Stimulated activated CD4-positive, alpha-beta T cell treated with anti-CD3 and anti-CD28 coated beads, Interleukin-4, amount 100 ng/mL, for 4 hours (primary cell): ENCODE data around the gene HIVEP3.

Experiments
- DNase-seq, 2 experiments: peaks; one replicate each; pipeline ENCODE4 v3.0.0-alpha.2; 2020

The HIVEP3 gene

DNA sequence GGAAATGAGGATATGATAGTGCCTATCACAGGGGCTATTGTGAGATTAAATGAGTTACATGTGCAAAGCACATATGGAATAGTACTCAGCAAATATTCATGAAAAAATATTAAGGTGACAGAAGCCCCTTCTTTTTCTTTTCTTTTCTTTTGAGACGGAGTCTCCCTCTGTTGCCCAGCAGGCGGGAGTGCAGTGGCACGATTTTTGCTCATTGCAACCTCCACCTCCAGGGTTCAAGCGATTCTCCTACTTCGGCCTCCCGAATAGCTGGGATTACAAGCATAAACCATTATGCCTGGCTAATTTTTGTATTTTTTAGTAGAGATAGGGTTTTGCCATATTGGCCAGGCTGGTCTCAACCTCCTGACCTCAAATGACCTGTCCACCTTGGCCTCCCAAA lies 139.4 kb downstream of the HIVEP3 start:
- no peak for DNase-seq

DNA sequence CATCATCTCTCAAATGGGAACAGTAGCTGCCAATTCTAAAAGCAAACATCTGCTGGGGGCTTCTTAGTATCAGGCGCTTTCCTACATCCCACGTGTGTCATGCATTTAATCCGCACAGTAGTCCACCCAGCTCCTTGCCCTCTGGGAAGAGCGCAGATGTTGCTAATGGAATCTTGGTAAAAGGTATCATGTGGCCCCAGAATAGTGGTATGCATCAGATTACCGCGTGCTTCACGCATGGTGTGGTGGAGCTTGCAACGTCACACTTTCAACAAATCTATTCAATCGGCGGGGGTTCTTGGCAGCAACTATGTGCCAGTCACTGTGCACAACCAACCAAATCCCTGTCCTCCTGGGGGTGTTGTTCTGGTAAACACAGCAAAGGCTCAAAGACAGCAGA lies 141.0 kb downstream of the HIVEP3 start:
- no peak for DNase-seq

DNA sequence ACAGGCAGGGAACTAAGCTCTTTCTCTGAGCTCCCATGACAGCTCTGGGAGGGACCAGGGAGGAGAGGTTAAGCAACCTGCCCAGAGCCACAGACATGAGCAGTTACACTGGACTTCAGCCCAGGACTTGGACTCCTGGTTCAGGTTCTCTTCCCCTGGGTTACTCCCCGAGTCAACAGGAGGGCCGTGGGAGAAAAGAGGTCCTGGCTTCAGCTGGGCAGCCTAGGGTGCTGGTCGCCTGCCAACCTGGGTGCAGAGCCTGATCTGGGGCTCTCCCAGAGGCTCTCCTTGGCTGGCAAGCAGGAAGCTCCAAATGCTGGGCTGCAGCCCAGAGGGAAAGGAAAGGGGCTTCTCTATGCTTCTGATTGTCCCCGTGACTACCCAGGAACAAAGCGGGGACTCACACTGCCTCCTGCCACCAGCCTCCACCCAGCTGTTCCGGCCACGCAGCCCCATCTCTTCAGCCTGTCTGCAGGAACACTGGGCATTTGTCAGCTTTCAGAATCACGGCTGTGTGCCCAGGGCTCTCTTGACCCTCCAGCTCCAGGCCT lies 141.8 kb downstream of the HIVEP3 start:
- no peak for DNase-seq

DNA sequence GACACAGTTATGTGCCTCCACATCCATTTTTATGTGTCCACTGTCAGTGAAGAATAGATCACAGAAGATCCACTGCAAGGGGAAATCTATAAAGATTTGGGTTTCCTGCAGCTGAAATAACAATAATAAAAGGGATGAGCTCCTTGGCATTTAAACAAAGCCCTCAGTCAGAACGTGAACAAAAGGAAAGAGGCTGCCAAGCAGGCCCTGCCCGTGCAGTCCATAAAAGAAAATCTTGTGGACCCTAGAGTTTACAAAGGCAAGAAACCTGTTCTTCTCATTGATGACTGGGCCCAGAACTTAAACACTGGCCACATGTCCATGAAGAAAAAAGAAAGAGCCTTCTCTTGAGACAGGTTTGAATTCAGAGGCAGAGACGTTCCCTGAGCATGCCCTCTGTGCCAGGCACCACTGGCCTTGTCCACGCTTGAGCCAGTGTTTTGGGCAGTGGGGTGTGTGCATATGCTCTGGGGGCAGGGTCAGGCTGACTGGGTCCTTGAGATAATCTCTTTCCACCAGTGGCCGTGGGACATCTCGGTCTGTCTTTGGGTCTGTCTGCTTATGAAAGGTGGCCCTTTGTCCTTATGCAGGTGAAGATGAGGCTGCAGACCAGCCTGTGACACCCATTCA lies 142.7 kb downstream of the HIVEP3 start:
- DNase-seq: no peak

DNA sequence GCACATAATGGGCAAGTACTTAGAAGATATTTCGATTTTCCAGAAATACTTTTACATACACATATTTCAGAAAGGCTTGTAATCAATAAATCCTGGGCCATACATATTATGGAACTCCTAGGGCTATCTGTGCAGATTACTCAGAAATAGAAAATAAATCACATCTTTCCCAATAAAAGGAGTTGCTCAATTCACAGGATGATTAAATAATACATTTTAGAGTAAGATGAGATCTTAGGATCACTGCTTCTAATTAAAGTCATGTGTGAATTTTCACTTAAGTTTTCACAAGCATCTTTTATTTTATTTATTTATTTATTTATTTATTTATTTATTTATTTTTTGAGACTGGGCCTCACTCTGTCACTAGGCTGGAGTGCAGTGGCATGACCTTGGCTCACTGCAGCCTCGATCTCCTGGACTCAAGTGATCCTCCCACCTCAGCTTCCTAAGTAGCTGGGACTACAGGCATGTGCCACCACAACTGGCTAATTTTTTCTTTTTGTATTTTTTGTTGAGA lies 144.2 kb downstream of the HIVEP3 start:
- DNase-seq: no peak

DNA sequence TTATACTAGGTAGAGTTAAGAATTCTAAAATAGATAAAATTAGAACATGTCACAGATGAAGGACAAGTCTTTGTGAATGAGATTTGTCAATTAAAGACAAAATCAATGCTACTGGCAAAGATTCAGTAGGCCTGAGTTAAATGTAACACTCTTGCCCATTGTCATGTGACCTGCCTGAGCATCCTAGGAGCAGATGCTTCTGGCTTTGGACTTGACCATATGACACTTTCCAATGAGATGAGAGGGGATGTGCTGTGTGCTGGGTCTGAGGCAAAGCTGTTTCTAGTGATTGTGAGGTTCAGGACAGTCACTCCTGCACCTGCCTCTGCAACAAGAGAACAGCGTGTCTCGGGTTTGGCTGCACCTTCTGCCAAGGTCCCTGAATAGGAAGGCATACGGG lies 144.9 kb downstream of the HIVEP3 start:
- no peak for DNase-seq

DNA sequence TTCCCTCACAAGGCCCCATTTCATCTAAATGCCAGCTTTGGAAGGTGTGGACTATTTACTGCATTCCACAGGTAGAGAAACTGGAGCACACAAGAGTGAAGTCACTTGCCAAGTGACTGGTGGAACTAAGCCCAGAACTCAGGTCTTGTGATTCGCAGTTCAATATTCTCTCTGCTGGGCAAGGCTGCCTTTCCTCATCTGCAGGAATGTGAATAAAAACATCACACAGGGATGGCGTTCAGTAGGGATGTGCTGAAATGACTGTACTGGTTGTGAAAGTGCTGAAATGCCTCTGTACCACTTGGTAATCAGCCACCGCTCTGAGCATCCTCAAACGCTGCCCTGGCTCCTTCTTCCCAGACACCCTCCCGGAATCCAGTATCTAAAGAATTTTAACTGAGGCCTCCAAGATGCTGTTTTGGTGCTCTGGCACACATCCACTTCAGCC lies 145.6 kb downstream of the HIVEP3 start:
- no peak for DNase-seq

DNA sequence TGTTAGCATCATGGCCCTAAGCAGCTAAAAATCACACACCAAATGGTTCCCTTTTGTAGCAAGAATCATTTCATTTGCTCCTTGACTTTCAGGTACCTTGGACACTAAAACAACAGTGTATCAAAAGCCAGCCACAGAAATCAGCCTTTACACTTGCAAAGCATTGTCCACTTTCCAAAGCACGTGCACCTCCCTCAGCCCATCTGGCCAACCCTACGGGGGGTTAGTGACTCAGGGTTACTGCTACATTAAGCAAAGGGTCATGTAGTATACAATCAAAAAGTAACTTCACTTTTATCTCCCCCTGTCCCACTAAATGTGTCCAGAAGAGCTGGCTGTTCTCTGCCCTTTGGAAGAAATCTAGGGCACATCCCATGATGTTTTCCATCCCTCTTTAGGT lies 149.7 kb downstream of the HIVEP3 start:
- DNase-seq: no peak

DNA sequence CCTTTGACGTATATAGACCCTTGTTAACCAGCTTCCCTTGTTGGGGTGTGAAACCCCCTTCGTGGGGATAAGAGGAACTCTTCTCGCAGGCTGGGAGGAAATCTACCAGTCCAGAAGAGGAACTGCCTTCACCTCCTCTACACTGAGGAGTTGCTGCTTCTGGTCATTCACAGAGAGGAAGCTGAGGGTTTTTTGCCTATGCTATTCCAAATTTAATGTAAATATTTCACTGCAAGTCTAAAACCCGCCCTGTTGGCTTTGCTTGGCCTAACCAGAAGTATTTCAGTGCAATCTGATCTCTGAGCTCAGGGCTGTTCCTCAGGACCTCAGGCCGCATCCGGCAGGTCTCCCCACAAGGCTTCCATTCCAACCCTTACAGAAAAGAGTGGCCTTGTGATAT lies 150.1 kb downstream of the HIVEP3 start:
- no peak for DNase-seq

DNA sequence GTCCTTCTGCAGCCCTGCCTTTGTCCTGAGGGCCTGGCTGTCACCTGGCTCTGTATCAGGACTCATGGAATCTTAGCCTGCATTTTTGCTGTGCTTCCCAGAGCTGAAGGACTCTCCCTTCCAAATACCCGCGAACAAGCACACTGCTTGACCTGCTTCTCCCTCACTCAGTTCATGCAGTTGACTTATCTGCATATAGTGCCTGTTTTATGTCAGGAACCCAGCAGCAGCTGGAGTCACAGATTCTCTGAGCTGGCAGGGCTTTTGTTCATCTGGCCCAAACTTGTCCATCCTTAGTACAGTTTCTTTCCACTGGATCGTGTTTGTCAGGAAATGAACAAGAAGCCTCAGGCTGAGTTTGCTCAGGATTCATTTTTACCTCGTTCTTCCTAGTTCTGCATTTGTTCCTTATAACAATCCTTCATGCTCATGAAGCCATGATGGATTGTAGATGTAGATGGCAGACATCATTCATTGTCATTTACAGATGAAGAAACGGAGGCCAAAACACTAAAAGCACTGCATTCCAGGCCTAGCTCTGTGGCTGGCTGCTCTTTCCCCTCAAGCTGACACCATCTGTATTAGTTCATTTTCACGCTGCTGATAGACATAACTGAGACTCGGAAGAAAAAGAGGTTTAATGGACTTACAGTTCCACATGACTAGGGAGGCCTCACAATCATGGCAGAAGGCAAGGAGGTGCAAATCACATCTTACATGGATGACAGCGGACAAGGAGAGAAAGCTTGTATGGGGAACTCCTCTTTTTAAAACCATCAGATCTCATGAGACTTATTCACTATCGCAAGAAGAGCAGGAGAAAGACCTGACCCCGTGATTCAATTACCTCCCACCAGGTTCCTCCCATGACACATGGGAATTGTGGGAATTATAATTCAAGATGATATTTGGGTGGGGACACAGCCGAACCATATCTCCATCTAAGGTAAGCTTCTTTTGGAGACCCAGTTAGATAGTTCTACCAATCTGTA lies 150.9 kb downstream of the HIVEP3 start:
- DNase-seq: no peak

DNA sequence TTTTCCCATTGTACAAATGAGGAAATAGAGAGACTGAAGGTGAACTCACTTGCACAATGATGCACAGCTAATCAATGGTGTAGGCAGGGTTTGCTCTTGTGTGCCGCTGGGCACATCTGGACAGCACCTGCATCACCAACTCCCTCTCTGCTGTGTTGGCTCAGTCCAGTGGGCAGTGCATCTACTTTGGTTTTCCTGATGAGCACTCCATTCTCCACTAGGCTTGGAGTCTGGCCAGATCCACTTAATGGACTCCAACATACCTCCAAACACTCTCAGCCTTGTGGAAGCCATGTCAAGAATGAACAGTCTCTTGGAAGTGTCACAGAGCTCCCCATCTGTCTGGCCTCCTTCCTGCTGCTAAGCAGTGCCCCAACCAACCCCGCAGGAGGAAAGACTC lies 152.2 kb downstream of the HIVEP3 start:
- no peak for DNase-seq

DNA sequence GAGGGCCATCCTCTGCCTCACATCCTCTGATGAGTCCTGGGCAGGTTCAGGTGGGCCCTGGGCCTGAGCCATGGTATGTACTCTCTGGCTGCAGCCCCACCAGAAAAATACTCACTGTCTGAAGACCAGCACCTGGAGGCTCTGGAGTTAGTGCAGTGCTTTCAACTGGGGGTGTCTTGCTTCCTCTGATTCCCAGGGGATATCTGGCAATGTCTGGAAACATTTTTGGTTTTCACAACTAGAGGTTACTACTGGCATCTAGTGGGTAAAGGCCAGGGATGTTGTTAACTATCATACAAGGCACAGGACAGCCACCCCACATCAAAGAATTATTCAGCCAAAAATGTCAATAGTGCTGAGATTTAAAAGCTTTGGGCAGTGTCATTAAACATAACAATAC lies 152.7 kb downstream of the HIVEP3 start:
- no peak for DNase-seq

DNA sequence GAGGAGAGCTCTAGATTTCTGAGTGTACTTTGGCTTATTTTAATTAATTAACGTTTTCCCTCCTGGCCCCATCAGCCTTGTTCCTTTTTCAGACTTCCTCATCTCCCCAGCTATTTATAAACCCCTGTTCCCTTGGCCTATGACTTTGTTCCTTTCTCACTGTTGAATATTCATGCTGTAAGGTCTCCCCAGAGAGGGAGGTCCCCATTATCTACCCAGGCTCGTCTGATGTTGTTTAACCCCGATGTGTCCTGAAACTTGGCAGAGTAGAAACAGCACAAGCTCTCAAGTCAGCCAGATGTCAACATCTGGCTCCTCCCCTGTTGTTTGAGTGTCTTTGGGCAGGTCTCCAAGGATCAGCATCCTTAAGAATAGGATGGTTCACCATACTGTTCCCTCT lies 153.6 kb downstream of the HIVEP3 start:
- no peak for DNase-seq

DNA sequence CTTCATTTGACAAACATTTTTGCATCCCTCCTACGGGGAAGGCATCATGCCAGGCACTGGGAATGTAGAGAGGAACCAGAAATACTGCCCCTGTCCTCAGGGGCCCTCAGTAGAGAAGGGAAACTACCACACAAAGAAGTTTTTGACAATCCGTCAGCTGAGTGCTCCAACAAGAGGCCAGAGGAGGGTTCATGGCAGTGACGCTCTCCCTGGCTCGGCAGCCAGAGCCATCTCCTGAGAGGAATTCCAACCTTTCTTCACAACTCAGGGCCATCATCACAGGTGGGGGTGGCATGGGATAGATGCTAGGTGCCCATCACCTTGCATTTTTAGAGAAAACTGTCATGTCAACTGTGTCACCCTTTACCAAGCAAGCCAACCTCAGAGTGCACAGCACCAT lies 154.1 kb downstream of the HIVEP3 start:
- DNase-seq: no peak

DNA sequence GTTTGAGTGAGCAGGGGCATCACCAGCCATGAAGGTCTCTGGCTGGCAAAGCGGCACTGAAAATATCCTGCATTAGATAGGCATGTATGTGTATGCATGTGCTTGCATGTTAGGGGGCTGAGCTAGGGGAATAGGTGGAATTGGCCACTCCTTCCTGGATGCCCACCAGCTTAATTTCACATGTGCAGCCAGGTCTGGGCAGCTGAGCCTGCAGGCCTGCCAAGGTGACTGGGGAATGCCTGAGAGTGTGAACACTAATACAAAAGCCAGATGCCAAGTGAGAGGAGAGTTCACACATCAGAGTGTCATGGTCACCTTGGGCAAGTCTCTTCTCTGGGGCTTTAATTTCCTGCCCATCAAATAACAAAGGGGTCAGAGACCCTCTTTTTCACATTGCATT lies 155.9 kb downstream of the HIVEP3 start:
- no peak for DNase-seq

DNA sequence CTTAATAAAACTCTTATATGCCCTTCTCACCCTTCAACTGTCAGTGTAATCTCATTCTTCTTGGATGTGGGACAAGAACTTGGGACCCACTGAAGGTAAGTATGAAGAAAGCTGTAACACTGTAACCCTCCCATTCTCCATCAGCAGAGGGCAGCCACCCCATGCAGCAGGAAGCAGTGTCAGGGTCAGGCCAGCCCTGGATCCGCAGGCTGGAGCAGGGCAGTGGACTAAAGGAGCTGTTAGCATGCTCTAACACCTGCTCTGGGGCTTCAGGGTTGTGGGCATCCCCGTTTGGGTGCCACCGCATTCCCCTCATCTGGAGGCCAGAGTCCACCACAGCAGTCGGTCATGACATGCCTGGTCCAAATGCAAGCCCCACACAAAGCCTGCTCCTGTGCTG lies 156.5 kb downstream of the HIVEP3 start:
- DNase-seq: no peak

DNA sequence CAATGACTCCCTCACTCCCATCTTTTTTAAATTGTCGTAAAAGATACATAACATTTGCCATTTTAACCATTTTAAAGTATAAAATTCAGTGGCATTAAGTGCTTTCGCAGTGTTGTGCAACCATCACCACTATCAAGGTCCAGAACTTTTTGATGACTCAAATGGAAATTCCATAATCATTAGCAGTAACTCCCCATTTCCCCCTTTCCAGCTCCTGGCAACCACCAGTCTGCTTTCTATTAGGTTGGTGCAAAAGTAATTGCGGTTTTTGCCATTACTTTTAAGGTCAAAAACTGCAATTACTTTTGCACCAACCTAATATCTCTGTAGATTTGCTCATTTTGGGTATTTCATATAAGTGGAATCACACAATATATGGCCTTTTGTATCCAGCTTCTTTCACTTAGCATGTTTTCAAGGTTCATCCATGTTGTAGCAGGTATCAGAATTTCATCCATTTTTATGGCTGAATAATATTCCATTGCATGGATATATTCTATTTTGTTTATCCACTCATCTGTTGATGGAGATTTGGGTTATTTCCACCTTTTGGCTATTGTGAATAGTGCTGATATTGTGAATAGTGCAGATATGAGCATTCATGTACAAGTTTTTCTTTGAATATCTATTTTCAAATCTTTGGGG lies 159.7 kb downstream of the HIVEP3 start:
- DNase-seq: no peak

DNA sequence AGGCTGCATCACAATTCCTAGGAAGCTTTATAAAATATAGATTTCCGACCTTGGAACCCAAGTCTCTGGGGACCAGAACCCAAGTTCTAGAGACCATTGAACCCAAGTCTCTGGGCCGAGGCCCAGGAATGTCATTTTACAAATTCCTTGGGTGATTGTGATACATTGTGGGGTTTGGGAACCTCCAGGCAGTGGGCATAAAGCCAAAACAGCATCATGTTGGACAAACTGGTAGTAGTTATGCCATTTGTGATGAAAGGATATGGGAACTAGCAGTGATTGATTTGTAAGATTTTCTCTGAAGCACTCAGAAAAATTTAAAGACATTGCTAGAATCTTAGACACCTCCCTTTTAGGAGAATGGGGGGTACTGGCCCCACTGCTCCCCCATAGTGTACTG lies 160.2 kb downstream of the HIVEP3 start:
- DNase-seq: no peak

DNA sequence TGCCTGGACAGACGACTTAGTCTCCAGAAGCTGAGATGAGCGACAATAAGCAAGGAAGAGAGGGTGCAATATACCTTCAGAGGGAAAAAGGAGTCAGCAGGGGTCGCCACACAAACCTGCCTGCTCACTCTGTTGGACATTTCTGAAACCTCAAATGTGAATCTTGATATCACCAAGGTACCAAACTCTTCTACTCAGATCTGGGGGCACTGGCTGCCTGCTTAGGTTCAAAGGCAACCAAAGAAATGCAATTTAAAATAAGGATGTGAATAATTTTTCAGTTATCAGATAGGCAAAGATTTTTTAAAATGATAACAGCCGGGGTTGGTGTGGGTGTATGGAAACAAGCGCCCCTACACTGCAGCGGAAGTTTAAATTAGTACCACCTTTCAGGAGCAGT lies 164.2 kb downstream of the HIVEP3 start:
- peak; percentile 41 to 58 for DNase-seq

DNA sequence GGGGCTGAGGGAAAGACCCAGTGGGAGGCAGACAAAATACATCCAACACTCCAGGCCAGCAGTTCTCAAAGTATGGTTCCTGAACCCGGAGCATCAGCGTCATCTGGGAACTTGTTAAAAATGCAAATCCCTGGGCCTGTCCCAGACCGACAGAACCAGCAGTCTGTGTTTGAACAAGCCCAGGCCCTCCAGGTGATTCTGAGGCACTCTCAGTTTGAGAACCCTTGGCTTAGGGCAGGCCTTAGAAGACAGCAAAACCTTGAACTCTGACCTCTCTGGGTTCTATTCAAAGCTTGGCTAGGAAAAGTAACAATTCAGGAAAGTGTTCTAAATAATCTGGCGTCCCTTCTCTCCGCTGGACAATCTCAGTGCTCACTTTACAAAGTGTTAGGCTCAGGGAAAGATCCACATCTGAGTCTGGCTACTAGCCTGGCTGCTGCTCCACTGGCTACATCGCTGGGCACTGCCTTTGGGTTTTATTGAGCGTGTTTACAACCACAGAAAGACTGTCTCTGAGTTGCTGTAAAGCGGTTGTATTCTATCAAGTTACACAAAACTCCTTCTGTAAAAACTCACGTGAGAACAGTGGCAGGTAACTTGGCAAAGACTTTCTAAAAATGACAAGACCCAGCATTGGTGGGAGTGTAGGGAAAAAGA lies 166.1 kb downstream of the HIVEP3 start:
- no peak for DNase-seq

DNA sequence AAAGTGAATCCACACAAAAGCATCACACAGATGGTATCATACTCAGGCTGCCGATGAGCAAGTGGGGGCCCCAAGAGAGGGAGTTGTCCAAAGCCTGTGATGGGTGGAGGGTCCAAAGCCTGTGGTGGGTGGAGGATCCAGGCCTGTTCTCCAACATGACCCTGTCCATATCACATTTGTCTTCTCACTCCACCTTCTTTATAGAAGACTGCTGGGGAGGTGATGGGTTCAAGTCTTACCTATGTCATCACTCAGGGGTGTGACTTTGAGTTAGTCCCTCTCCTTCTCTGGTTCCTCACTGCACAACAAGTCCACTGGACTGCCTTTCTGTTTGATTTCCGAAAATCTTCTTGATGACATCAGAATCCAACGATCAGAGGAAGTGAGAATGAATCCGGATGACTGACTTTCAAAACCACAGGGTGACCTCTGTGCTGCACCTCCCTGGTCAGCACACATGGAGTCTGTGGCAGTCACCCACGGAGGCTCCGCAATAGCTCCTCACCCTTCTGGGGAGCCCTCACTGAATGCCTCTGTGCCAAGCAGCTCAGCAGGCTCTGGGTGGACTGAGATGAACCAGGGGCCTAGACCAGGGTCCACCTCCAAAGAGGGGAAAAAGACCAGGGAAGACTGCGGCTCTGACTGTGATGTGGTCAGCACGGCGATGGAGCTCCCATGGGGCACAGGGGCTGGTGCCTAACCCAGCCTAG lies 166.8 kb downstream of the HIVEP3 start:
- DNase-seq: peak in 1 of 2 experiments; percentile 12
